ENCODE measurements around the gene TBC1D24.
"Not testable (repeated sequence)": the region's sequence is repeated elsewhere in the genome, so short reads cannot be mapped to it uniquely, and the experiment has no call there.

The TBC1D24 gene

GRCh38 chr16:2468725-2469398 is 6.1 kb upstream of the TBC1D24 start:
- DNase-seq (ENCODE audit: low read depth), result no peak

GRCh38 chr16:2469399-2470233 is 5.3 kb upstream of the TBC1D24 start:
- DNase-seq (ENCODE audit: low read depth), result no peak

- no peak for DNase-seq (ENCODE audit: low read depth)
These were observed 4.7 kb upstream of the TBC1D24 start for GRCh38 chr16:2470234-2470601.

GRCh38 chr16:2470603-2471015 is 4.3 kb upstream of the TBC1D24 start:
- DNase-seq (ENCODE audit: low read depth), result no peak

GRCh38 chr16:2471016-2471652 is 3.8 kb upstream of the TBC1D24 start, which contains the start of gene NTN3:
Gene NTN3 (plus strand): TSS chr16:2471297. CDS start chr16:2471702, 405 bp downstream.
- DNase-seq (ENCODE audit: low read depth), result no peak

GRCh38 chr16:2471653-2472487 is 3.1 kb upstream of the TBC1D24 start:
- DNase-seq (ENCODE audit: low read depth), result no peak

- no peak for DNase-seq (ENCODE audit: low read depth)
These were observed 2.5 kb upstream of the TBC1D24 start for GRCh38 chr16:2472488-2472864.

GRCh38 chr16:2472885-2473445 is 2.0 kb upstream of the TBC1D24 start:
- no peak for DNase-seq (ENCODE audit: low read depth)

- DNase-seq (ENCODE audit: low read depth), result no peak
These were observed 1.4 kb upstream of the TBC1D24 start for GRCh38 chr16:2473446-2473926.

- peak; percentile 50 for DNase-seq (ENCODE audit: low read depth)
These were observed 689 bp upstream of the TBC1D24 start for GRCh38 chr16:2473999-2474876.

- no peak for DNase-seq (ENCODE audit: low read depth)
These were observed 752 bp downstream of the TBC1D24 start for GRCh38 chr16:2475413-2476344.

GRCh38 chr16:2476345-2476720 is 1.4 kb downstream of the TBC1D24 start:
- no peak for DNase-seq (ENCODE audit: low read depth)

- DNase-seq (ENCODE audit: low read depth), result no peak
These were observed 1.8 kb downstream of the TBC1D24 start for GRCh38 chr16:2476741-2477140.

- DNase-seq (ENCODE audit: low read depth), result no peak
These were observed 2.4 kb downstream of the TBC1D24 start for GRCh38 chr16:2477327-2477726.

GRCh38 chr16:2478279-2478678 is 3.4 kb downstream of the TBC1D24 start:
- DNase-seq (ENCODE audit: low read depth), result no peak

- not testable (repeated sequence) for DNase-seq (ENCODE audit: low read depth)
These were observed 5.1 kb downstream of the TBC1D24 start for GRCh38 chr16:2479996-2480395.

- DNase-seq (ENCODE audit: low read depth), result no peak
These were observed 6.0 kb downstream of the TBC1D24 start for GRCh38 chr16:2480948-2481347.

- DNase-seq (ENCODE audit: low read depth), result no peak
These were observed 6.7 kb downstream of the TBC1D24 start for GRCh38 chr16:2481676-2482075.

- no peak for DNase-seq (ENCODE audit: low read depth)
These were observed 7.3 kb downstream of the TBC1D24 start for GRCh38 chr16:2482249-2482648.
